Erythroblast (primary cell): ENCODE data around the gene CD48.

Experiments used
- DNase-seq, 2 experiments: peaks; one replicate each; lab custom pipeline; 2025; lab: John Stamatoyannopoulos, UW
- GATA1 ChIP-seq: IDR thresholded peaks from 2 replicates; pipeline ENCODE4 v1.6.1; 2011; ENCODE audit warnings: low read depth, mild to moderate bottlenecking, control low read depth, low read length, moderate library complexity
- POLR2A ChIP-seq: IDR thresholded peaks from 2 replicates; pipeline ENCODE4 v1.6.1; 2011; ENCODE audit warnings: mild to moderate bottlenecking, low read length

The CD48 gene

GRCh38 chr1:160651433-160652064 lies 60.1 kb downstream of the CD48 start:
- DNase-seq = no peak
- no peak for TF ChIP-seq POLR2A
- no peak for TF ChIP-seq GATA1

DNA sequence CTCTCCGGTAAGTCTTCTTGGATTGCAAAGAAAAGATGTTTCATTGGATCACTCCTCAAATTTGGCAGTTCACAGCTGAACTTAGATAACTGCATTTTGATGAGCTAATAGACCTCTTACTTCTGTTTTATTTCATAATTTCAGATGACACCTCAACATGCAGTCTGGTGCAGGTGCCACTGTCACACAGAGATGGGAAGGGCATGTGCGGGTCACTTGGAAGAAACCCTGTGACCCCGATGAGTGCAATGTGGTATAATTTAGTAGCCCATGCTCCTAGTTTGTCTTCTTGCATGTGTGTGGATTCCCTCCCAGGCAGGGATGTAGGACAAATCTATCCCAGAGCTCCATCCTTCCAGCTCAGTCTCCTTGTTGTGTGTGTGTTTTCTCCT lies 64.3 kb downstream of the CD48 start:
- TF ChIP-seq POLR2A (no peak), GATA1 (no peak)
- no peak for DNase-seq

DNA sequence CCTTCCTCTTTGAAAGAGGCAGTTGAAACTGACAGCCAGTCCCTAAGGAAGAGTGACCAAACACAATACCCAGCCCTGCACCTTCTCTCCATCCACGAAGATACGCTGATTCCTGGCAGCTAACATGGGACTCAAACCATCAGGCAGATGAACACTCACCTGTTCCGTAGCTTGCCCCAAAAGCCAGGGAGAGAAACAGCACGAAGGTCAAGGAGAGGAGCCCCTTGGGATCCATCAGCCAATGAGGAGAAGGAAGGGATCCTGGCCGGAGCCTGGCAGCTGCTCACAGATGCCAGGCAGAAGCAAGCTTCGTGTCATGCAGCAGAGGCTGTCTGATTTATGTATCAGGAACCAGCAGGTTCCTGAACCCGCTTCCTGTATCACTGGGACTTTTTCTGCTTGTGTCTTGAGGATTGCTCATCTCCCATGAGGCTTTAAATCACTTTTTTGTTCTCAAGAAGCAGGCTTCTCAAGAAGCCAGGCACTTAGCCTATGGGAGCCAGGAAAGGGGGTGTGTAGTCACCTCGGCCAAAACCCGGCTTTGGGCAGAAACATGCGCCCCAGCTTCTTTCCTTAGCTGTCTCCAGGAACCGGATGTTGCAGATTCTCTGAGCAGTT lies 64.8 kb downstream of the CD48 start, which contains the start of gene SLAMF1:
TSS of gene SLAMF1 (minus strand) at position 334 of the 618 bp plus-strand sequence. CDS start at position 235, 99 bp downstream.
- TF ChIP-seq GATA1 (no peak), POLR2A (no peak)
- no peak for DNase-seq

GRCh38 chr1:160646180-160646579 lies 65.4 kb downstream of the CD48 start:
- DNase-seq = no peak
- TF ChIP-seq GATA1 = no peak
- no peak for TF ChIP-seq POLR2A

DNA sequence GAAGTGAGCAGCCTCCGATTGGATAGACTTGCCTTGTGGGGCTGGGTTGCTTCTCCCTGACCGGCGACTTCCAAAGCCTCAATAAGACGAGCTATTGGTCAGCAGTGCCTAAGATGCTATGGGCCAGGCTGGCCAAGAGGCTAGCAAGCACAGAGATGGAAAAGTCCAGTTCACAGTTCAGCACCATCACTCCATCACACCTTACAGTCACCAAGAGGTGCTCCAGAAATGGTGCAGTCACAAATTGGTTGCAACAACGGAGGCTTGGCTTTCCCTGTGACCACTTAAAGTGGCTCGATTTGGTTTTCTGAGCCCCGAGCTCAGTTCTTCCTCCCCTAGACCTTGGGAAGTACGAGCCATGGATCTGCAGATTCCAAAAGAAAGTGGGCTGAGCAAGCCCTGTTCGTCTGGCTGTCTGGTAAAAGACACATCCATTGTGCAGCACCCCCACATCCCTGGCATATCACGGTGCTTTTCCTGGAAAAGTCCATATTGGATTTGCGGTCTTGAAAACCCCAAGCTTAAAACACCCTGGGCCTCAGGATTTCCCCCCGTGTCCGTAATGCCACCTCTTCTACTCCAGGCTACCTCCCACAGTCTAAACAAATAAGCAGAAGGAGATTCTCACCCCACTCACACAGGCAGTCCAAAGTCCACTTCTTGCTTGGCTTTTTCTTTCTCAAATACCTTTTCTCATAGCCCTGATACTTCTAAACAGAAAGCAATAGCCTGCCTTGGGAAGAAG lies 66.1 kb downstream of the CD48 start:
- DNase-seq = no peak
- no peak for TF ChIP-seq POLR2A
- no peak for TF ChIP-seq GATA1

GRCh38 chr1:160644399-160644798 lies 67.2 kb downstream of the CD48 start:
- no peak for TF ChIP-seq POLR2A
- TF ChIP-seq GATA1 = no peak
- no peak for DNase-seq

- no peak for DNase-seq
Measured at GRCh38 chr1:160643138-160643537, 68.5 kb downstream of the CD48 start.

DNA sequence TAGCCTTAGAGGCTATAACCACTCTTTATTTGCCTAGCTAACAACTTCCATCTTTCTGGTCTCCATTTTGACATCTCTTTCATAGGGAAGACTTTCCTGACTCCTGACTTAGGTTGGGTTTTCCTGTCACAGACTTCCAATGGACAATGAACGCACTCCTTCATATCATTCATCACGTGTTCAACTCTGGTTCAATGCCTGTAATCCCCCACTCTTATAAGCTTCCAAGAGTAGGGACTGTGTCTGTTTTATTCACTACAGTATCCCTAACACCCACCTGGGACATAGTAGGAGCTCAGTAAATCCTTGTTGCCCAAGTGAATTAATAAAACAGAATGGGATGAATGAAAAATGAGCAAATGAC lies 69.4 kb downstream of the CD48 start:
- TF ChIP-seq POLR2A = no peak
- no peak for TF ChIP-seq GATA1

More at GRCh38 chr1:160643138-160643537, 68.5 kb downstream of the CD48 start:
- TF ChIP-seq POLR2A (no peak), GATA1 (no peak)

GRCh38 chr1:160641323-160642280 lies 70.0 kb downstream of the CD48 start:
- no peak for DNase-seq
- TF ChIP-seq POLR2A (no peak), GATA1 (no peak)

More for the DNA sequence above, 69.4 kb downstream of the CD48 start:
- DNase-seq = no peak

DNA sequence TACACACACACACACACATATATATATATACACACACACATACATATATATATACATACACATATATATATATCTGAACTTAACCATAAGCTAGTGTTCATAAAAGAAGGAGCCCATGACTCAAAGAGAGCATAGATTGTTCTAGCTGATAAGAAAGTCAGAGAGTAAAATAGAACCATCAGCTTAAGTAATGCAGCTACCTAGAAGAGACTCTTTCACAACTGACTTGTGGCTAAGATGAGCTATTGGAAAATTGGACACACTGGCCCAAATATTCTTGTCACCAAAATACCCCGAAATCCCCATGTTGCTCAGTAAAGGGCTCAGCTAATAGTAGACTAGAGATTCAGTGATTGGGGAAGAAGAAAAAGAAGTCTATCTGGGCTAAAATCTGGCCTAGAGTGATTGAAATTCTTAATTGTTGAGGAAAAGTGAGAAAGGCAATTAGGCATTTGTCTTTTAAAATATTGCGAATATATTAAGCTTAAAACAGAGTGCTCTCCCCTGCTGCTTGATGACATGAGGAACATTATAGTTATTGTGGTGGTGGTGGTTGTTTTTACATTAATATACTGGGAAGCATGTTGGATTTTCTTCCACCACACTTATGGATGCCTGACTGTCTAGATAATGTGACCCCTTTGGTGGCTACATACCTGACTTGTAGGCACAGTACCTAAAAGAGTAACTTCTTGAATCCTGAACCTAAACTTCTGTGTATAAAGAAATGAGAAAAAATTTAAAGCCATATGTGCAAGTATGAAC lies 71.1 kb downstream of the CD48 start:
- no peak for DNase-seq
- TF ChIP-seq POLR2A (no peak), GATA1 (no peak)

GRCh38 chr1:160639652-160640051 lies 72.0 kb downstream of the CD48 start:
- TF ChIP-seq POLR2A = no peak
- TF ChIP-seq GATA1 = no peak
- DNase-seq = no peak

- TF ChIP-seq GATA1 (no peak), POLR2A (no peak)
- no peak for DNase-seq
Measured at GRCh38 chr1:160638926-160639325, 72.7 kb downstream of the CD48 start.
